ENCODE results near the gene SCN2A.

DNA sequence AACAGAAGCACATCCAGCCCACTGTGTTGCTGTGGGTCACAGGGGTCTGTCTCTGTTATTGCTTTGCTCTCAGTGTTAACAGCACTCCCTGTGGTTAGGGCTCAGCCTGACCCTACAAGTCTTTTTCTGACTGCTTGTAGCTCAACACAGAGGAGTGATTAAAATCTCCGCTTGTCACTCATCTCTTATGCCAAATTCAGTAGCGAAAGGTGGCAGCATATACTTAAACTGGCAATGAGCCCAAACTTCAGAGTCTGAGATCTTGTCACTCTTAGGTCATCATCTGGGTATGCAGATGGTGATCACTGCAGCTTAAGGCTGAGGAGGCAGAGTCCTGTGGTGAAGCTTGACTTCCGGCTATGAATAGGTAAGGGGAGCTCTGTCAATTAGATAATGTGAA, 167.0 kb downstream of the SCN2A start:
- TF ChIP-seq, protein P1, sequence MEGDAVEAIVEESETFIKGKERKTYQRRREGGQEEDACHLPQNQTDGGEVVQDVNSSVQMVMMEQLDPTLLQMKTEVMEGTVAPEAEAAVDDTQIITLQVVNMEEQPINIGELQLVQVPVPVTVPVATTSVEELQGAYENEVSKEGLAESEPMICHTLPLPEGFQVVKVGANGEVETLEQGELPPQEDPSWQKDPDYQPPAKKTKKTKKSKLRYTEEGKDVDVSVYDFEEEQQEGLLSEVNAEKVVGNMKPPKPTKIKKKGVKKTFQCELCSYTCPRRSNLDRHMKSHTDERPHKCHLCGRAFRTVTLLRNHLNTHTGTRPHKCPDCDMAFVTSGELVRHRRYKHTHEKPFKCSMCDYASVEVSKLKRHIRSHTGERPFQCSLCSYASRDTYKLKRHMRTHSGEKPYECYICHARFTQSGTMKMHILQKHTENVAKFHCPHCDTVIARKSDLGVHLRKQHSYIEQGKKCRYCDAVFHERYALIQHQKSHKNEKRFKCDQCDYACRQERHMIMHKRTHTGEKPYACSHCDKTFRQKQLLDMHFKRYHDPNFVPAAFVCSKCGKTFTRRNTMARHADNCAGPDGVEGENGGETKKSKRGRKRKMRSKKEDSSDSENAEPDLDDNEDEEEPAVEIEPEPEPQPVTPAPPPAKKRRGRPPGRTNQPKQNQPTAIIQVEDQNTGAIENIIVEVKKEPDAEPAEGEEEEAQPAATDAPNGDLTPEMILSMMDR (IDR thresholded peaks at IDR 0.05): no peak
- TF ChIP-seq, protein P2, sequence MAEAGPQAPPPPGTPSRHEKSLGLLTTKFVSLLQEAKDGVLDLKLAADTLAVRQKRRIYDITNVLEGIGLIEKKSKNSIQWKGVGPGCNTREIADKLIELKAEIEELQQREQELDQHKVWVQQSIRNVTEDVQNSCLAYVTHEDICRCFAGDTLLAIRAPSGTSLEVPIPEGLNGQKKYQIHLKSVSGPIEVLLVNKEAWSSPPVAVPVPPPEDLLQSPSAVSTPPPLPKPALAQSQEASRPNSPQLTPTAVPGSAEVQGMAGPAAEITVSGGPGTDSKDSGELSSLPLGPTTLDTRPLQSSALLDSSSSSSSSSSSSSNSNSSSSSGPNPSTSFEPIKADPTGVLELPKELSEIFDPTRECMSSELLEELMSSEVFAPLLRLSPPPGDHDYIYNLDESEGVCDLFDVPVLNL (CRISPR knock-in tag; IDR thresholded peaks at IDR 0.05; ENCODE audit: borderline replicate concordance, low read depth): no peak
- no peak for TF ChIP-seq MXD4 (CRISPR knock-in tag; IDR thresholded peaks at IDR 0.05; ENCODE audit: borderline replicate concordance)

Measured in WTC11 (cell line).